CD14-positive monocyte (primary cell): ENCODE data around the gene RIMBP2. TPM values are rescaled to one million over a fixed set of nuclear protein-coding genes. Genes with fewer than 3 reads are reported as not detected.

Experiments used
- DNase-seq, 3 donors: peaks; one replicate each; pipeline ENCODE4 v3.0.0-alpha.2; 2011 to 2022
- H2AFZ ChIP-seq: 2 replicates; pipeline ENCODE4 v1.6.0; 2012; ENCODE audit warnings: mild to moderate bottlenecking, low read depth, low read length, inconsistent platforms; ENCODE audit not compliant: insufficient read depth, poor library complexity, severe bottlenecking
- H3K27ac ChIP-seq, 2 donors: 1 replicate in 1 of 2; 2 replicates in 1 of 2; pipeline ENCODE4 v1.5.1; 2012 to 2013; ENCODE audit warnings: low read length in 2 of 2, control low read depth in 1 of 2, inconsistent platforms in 1 of 2, low read depth in 1 of 2, mild to moderate bottlenecking in 1 of 2
- H3K27me3 ChIP-seq, 2 donors: one replicate each; pipeline versions ENCODE4 v1.6.0 to v1.6.1; 2011 to 2013; ENCODE audit warnings: low read length in 2 of 2; ENCODE audit not compliant: control insufficient read depth in 2 of 2, insufficient read depth in 2 of 2
- H3K36me3 ChIP-seq, 2 donors: replicated peaks in 1 of 2; 1 replicate in 1 of 2; 2 replicates in 1 of 2; pipeline versions ENCODE4 v1.5.1 to v1.6.1; 2012 to 2013; ENCODE audit warnings: low read length in 2 of 2, control low read depth in 1 of 2, inconsistent platforms in 1 of 2, mild to moderate bottlenecking in 1 of 2; ENCODE audit not compliant: insufficient read depth in 2 of 2, control insufficient read depth in 1 of 2
- H3K4me1 ChIP-seq, 2 donors: 1 replicate in 1 of 2; 2 replicates in 1 of 2; pipeline versions ENCODE4 v1.5.1 to v1.6.1; 2012 to 2013; ENCODE audit warnings: low read length in 2 of 2, control low read depth in 1 of 2, inconsistent platforms in 1 of 2, mild to moderate bottlenecking in 1 of 2, moderate library complexity in 1 of 2; ENCODE audit not compliant: insufficient read depth in 2 of 2, control insufficient read depth in 1 of 2
- H3K4me2 ChIP-seq: replicated peaks from 2 replicates; pipeline ENCODE3; 2012; ENCODE audit warnings: low read length, moderate library complexity, mild to moderate bottlenecking; ENCODE audit not compliant: poor library complexity, severe bottlenecking; ENCODE audit errors: extremely low read depth
- H3K4me3 ChIP-seq, 3 experiments: fragments of 200-600 bp in 1 of 3; sonication (generic) in 1 of 3; replicated peaks in 1 of 3; 1 replicate in 2 of 3; 2 replicates in 1 of 3; pipeline ENCODE4 v1.5.1; 2011 to 2013; ENCODE audit warnings: low read length in 3 of 3, mild to moderate bottlenecking in 3 of 3, control low read depth in 2 of 3, low read depth in 2 of 3, inconsistent platforms in 1 of 3, moderate library complexity in 1 of 3
- H3K79me2 ChIP-seq: 2 replicates; pipeline ENCODE4 v1.6.0; 2012; ENCODE audit warnings: mild to moderate bottlenecking, control low read depth, inconsistent platforms, low read length, moderate library complexity; ENCODE audit not compliant: insufficient read depth
- H3K9ac ChIP-seq: 2 replicates; pipeline ENCODE4 v1.6.0; 2017; ENCODE audit warnings: low read length, mild to moderate bottlenecking; ENCODE audit not compliant: insufficient read depth, poor library complexity, severe bottlenecking
- H3K9me3 ChIP-seq, 2 donors: replicated peaks in 1 of 2; 1 replicate in 1 of 2; 2 replicates in 1 of 2; pipeline versions ENCODE4 v1.5.1 to v1.6.1; 2012 to 2013; ENCODE audit warnings: low read length in 2 of 2, control low read depth in 1 of 2; ENCODE audit not compliant: control insufficient read depth in 1 of 2, insufficient read depth in 1 of 2
- H4K20me1 ChIP-seq: 2 replicates; pipeline ENCODE4 v1.6.0; 2012; ENCODE audit warnings: mild to moderate bottlenecking, low read length, control low read depth, moderate library complexity; ENCODE audit not compliant: insufficient read depth
- H3K27ac Mint-ChIP-seq, 7 donors: one replicate each; pipeline ENCODE4 v1.8.0; 2020; ENCODE audit warnings: mild to moderate bottlenecking in 7 of 7, mixed read lengths in 7 of 7, moderate library complexity in 6 of 7, inconsistent platforms in 2 of 7
- H3K27me3 Mint-ChIP-seq, 3 donors: one replicate each; pipeline ENCODE4 v1.8.0; 2021 to 2022; ENCODE audit warnings: low read depth in 3 of 3, mild to moderate bottlenecking in 3 of 3, mixed read lengths in 3 of 3, moderate library complexity in 3 of 3, inconsistent platforms in 1 of 3
- H3K36me3 Mint-ChIP-seq, 2 donors: one replicate each; pipeline ENCODE4 v1.8.0; 2020; ENCODE audit warnings: mixed read lengths in 2 of 2, inconsistent platforms in 1 of 2, mild to moderate bottlenecking in 1 of 2
- H3K4me1 Mint-ChIP-seq: one replicate; pipeline ENCODE4 v1.8.0; 2020; ENCODE audit warnings: mild to moderate bottlenecking, mixed read lengths
- H3K4me3 Mint-ChIP-seq, 2 donors: one replicate each; pipeline ENCODE4 v1.8.0; 2020; ENCODE audit warnings: mild to moderate bottlenecking in 2 of 2, mixed read lengths in 2 of 2, moderate library complexity in 1 of 2
- H3K9me3 Mint-ChIP-seq, 7 donors: one replicate each; pipeline ENCODE4 v1.8.0; 2020 to 2022; ENCODE audit warnings: mixed read lengths in 7 of 7, mild to moderate bottlenecking in 6 of 7, moderate library complexity in 6 of 7, inconsistent platforms in 2 of 7
- CTCF ChIP-seq: fragments of 200-600 bp; IDR thresholded peaks from one replicate; pipeline ENCODE4 v1.8.0; 2022; ENCODE audit warnings: antibody characterized with exemption, mild to moderate bottlenecking
- WGBS: methylation state at CpG from one replicate; pipeline ENCODE4 v1.1.5; 2013; ENCODE audit warnings: missing lambda C conversion rate; ENCODE audit not compliant: insufficient coverage; 5-methylcytosine and 5-hydroxymethylcytosine counted together
- intact Hi-C, 2 donors: fragments of 100-400 bp; cut with micrococcal nuclease; formaldehyde crosslinking; loops; one replicate each; pipeline versions ENCODE4 v1.15.0 to v1.15.1; 2023
- polyA plus RNA-seq, 3 donors: library from polyadenylated mRNA; depleted of rRNA in 1 of 3; unstranded in 2 of 3; stranded (reverse) in 1 of 3; fragments of 300-500 nt in 2 of 3; fragments of >200 nt in 1 of 3; fragmentation: Illumina TruSeq in 2 of 3; gene quantifications; 1 replicate in 2 of 3; 2 replicates in 1 of 3; pipeline ENCODE4 v1.2.3, GENCODE V29; 2012 to 2021

The RIMBP2 gene
- polyA plus RNA-seq, 3 donors: not detected

GRCh38 chr12:130686511-130686991 is 29.5 kb downstream of the RIMBP2 start:
- H3K36me3 Mint-ChIP-seq: no peaks in the 10 kb centered on the region
- Histone ChIP-seq H3K9ac (no peak overlapping the region), H3K27me3 (no peaks in the 10 kb centered on the region), H2AFZ (no peak overlapping the region), H3K79me2 (no peaks in the 10 kb centered on the region), H3K4me3 (no peak overlapping the region), H3K4me1 (no peaks in the 10 kb centered on the region), H3K4me2 (no peak overlapping the region), H3K27ac (no peak overlapping the region), H4K20me1 (no peaks in the 10 kb centered on the region), H3K36me3 (no peaks in the 10 kb centered on the region), H3K9me3 (no peaks in the 10 kb centered on the region)
- no peak for TF ChIP-seq CTCF
- WGBS: 66% methylated on average over 14 of the region's 32 CpGs
- peaks cover 1 to 23% (median 10%) of the 10 kb centered on the region in 3 donors for H3K27me3 Mint-ChIP-seq
- intact Hi-C loops: no loop called here
- H3K4me3 Mint-ChIP-seq: no peak overlapping the region
- DNase-seq: no peak
- H3K4me1 Mint-ChIP-seq: no peaks in the 10 kb centered on the region
- no peak overlapping the region for H3K27ac Mint-ChIP-seq
- H3K9me3 Mint-ChIP-seq: peaks cover 0 to 5% (median 0%) of the 10 kb centered on the region in 7 donors

- Histone ChIP-seq H3K79me2 (no peaks in the 10 kb centered on the region), H3K27ac (no peak overlapping the region), H2AFZ (no peak overlapping the region), H3K4me2 (no peak overlapping the region), H3K4me3 (no peak overlapping the region), H3K36me3 (no peaks in the 10 kb centered on the region), H4K20me1 (no peaks in the 10 kb centered on the region), H3K4me1 (no peaks in the 10 kb centered on the region), H3K9ac (no peak overlapping the region), H3K9me3 (no peaks in the 10 kb centered on the region), H3K27me3 (no peaks in the 10 kb centered on the region)
- peaks cover 1 to 23% (median 10%) of the 10 kb centered on the region in 3 donors for H3K27me3 Mint-ChIP-seq
- H3K27ac Mint-ChIP-seq: no peak overlapping the region
- H3K9me3 Mint-ChIP-seq: peaks cover 0 to 2% (median 0%) of the 10 kb centered on the region in 7 donors
- no peaks in the 10 kb centered on the region for H3K36me3 Mint-ChIP-seq
- intact Hi-C loops: no loop called here
- no peak for DNase-seq
- H3K4me3 Mint-ChIP-seq: no peak overlapping the region
- H3K4me1 Mint-ChIP-seq: no peaks in the 10 kb centered on the region
- no peak for TF ChIP-seq CTCF
- 87% methylated on average over 13 of the region's 15 CpGs for WGBS
Measured at GRCh38 chr12:130685850-130686249, 30.2 kb downstream of the RIMBP2 start.
